Amygdala (tissue), 56 donors: ENCODE results near the gene SPEM2.

Experiments used
- DNase-seq, 56 donors: peaks; one replicate each; lab custom pipeline; 2025; lab: John Stamatoyannopoulos, UW

Gene SPEM2

GRCh38 chr17:7425316-7425715, at the start of gene SPEM2:
SPEM2 (plus strand) TSS chr17:7425616; CDS start chr17:7425689, 73 bp downstream.
- no peak for DNase-seq

- no peak for DNase-seq
Measured at GRCh38 chr17:7379134-7379533, 46.3 kb upstream of the SPEM2 start.

- DNase-seq = peak in 6 of 56 donors; percentile 6 to 56 (median 8)
Measured at GRCh38 chr17:7380321-7380720, 45.1 kb upstream of the SPEM2 start.

GRCh38 chr17:7380855-7381683, 44.3 kb upstream of the SPEM2 start, which contains the start of gene TNK1:
TNK1 (plus strand) TSS chr17:7381089; CDS start chr17:7382927, 1,838 bp downstream.
- no peak for DNase-seq

- DNase-seq = no peak
Measured at GRCh38 chr17:7382901-7383300, 42.5 kb upstream of the SPEM2 start.

GRCh38 chr17:7383371-7383741, 42.1 kb upstream of the SPEM2 start:
- no peak for DNase-seq

GRCh38 chr17:7383742-7384488, 41.5 kb upstream of the SPEM2 start:
- DNase-seq = peak in 14 of 56 donors; percentile 9 to 54 (median 31)

GRCh38 chr17:7384489-7385081, 40.8 kb upstream of the SPEM2 start:
- DNase-seq = no peak

- no peak for DNase-seq
Measured at GRCh38 chr17:7388856-7389255, 36.6 kb upstream of the SPEM2 start.

- no peak for DNase-seq
Measured at GRCh38 chr17:7389924-7390910, 35.2 kb upstream of the SPEM2 start.

GRCh38 chr17:7391307-7391706, 34.1 kb upstream of the SPEM2 start:
- DNase-seq = no peak

GRCh38 chr17:7392696-7393612, 32.5 kb upstream of the SPEM2 start:
- no peak for DNase-seq

- peak in 1 of 56 donors; percentile 55 for DNase-seq
Measured at GRCh38 chr17:7393613-7394451, 31.6 kb upstream of the SPEM2 start.

GRCh38 chr17:7394452-7395191, 30.8 kb upstream of the SPEM2 start, which contains the start of gene PLSCR3:
PLSCR3 (minus strand) TSS chr17:7394525; CDS start chr17:7394110, 415 bp downstream.
- DNase-seq = peak; percentile 35 to 90 (median 74)

GRCh38 chr17:7396147-7396546, 29.3 kb upstream of the SPEM2 start:
- no peak for DNase-seq

- DNase-seq = no peak
Measured at GRCh38 chr17:7398612-7399011, 26.8 kb upstream of the SPEM2 start.
